22Rv1 (cell line): ENCODE results near the gene PARP4.

Experiments used
- ZFX ChIP-seq: fragments of 450-650 bp; IDR thresholded peaks from 2 replicates; pipeline ENCODE4 v1.6.1; 2017; ENCODE audit warnings: antibody characterized with exemption, borderline replicate concordance
- TF ChIP-seq, protein P1 (sequence below): fragments of 450-650 bp; IDR thresholded peaks from 2 replicates; pipeline ENCODE4 v1.5.1; 2017; ENCODE audit warnings: mild to moderate bottlenecking

- TF ChIP-seq, protein P1, sequence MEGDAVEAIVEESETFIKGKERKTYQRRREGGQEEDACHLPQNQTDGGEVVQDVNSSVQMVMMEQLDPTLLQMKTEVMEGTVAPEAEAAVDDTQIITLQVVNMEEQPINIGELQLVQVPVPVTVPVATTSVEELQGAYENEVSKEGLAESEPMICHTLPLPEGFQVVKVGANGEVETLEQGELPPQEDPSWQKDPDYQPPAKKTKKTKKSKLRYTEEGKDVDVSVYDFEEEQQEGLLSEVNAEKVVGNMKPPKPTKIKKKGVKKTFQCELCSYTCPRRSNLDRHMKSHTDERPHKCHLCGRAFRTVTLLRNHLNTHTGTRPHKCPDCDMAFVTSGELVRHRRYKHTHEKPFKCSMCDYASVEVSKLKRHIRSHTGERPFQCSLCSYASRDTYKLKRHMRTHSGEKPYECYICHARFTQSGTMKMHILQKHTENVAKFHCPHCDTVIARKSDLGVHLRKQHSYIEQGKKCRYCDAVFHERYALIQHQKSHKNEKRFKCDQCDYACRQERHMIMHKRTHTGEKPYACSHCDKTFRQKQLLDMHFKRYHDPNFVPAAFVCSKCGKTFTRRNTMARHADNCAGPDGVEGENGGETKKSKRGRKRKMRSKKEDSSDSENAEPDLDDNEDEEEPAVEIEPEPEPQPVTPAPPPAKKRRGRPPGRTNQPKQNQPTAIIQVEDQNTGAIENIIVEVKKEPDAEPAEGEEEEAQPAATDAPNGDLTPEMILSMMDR, result no peak
- no peak for TF ChIP-seq ZFX
Observed at GRCh38 chr13:24500977-24501376, 11.6 kb downstream of the PARP4 start.
